G401 (cell line): ENCODE results near the gene PIK3CA. TPM values are rescaled to one million over a fixed set of nuclear protein-coding genes. Genes with fewer than 3 reads are reported as not detected.
"Not testable (repeated sequence)": the region's sequence is repeated elsewhere in the genome, so short reads cannot be mapped to it uniquely, and the experiment has no call there.

Source experiments
- DNase-seq: peaks from one replicate; pipeline ENCODE4 v3.0.0-alpha.2; 2015; ENCODE audit warnings: low spot score
- in situ Hi-C: cut with HindIII; loops from 2 replicates; pipeline ENCODE4 v1.10.0; 2016; ENCODE audit warnings: low sequenced_read_pairs, mixed read lengths
- total RNA-seq: library from RNA; depleted of rRNA; stranded (reverse); fragments of >200 nt; shearing (Covaris generic); gene quantifications from 2 replicates; pipeline ENCODE4 v1.2.3, GENCODE V29; 2014

The PIK3CA gene
- total RNA-seq, 1 experiment from 2014 or later: 11.9 TPM

DNA sequence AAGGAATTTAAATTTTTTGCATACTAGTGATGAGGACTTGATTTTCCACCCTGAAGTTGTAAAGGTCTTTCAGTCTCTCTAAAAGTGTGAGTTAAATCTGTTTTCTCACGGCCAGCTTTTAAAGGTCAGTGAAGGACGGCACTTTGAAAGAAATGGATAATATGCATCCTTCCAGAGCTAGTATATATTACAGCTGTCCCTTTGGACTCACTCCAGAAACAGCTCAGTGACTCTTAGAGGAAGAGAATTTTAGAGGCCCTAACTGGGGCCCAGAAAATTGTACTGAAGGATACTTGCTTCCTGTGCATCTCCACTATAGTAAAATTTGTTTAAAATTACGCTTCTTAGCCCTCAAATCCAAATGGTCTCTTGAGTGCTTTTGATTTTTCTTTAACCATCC lies 41.6 kb downstream of the PIK3CA start:
- DNase-seq: no peak
- in situ Hi-C loops: no loop called here

DNA sequence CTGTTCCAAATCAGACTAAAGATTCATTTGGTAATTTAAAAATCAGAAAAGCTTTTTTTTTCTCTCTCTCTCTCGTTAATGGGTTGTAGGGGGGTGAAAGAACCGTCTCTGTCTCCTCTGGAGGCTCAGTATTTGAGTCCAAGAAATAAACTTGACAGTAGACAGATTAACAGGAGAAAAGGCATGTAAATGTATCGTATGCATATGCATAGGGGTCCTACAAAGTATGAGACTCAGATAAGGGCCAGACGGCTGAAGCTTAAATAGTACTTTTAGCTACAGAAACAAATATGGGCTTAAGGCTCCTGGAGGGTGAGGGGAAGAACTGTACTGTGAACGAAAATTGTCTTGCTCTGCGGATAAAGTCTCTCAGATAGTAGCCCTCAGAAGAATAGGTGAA lies 42.4 kb downstream of the PIK3CA start:
- in situ Hi-C loops: no loop called here
- DNase-seq: no peak

DNA sequence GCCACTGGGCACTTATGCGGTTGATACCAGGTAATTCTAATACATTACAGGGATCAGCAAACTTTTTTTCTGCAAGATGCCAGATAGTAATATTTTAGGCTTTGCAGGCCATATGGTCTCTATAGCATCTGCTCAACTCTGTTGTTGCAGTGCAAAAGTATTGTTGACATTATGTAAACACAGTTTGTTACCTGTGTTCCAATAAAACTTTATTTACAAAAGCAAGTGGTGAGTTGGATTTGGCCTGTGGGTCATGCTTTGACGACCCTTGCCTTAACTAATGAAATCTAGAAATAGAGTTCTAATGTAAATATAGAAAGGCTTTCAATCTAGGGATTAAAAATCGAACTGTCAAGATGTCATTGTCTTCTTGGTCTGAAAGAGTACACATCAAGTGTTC lies 44.4 kb downstream of the PIK3CA start:
- in situ Hi-C loops: no loop called here
- DNase-seq: no peak

DNA sequence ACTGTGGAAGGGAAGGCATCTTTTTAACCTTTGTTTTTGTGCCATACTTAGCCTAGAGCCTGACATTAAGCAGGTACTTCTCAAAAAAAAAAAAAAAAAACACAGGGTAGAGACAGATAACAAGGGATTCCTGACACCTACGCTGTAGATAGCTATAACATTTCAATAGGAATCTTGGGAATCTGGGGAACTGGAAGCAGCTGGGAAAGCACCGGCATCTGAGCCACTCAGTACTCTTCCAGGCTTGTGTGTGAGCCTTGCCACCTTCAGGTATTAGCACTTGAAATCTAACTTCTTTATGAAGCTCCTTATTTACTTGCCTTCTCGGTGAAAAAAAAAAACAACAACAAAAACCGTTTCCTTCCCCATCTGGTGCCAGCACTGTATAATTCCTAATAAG lies 46.8 kb downstream of the PIK3CA start:
- in situ Hi-C loops: no loop called here
- DNase-seq: no peak

DNA sequence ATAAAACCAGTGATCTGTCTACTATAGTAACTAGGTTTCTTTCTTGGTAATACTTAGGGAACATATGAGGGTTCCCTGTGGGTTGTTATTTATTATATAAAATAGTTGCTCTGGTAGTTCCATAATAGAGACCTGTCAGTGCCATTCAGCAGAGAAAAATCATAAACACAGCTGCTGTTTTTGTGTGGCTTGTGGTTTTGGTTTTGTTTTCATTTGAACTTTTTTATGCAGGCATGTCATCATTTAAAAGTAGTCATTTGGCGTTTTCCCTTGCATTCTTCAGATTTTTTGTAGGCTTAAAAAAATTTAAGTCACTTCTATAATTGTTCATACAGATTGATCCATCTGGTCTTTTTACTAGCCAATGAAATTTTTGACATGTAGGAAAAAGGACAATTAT lies 47.9 kb downstream of the PIK3CA start:
- in situ Hi-C loops: no loop called here
- DNase-seq: no peak

DNA sequence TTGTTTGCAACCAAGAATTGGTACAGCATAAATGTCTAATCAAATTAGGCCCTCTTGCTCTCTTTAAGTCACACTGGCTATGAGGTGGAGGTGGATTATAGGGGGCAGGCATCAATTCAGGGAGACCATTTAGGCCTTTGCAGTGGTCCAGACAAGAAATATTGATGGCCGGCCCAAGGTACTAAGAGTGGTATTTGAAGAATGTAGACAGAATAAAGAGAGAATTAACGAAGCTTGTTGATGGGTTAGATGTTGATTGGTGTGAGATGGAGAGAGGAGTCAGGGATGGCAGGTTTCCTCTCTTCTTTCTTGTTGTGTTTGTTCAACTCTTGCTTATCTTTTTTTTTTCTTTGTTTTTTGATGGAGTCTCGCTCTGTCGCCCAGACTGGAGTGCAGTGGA lies 48.5 kb downstream of the PIK3CA start:
- in situ Hi-C loops: no loop called here
- DNase-seq: no peak

DNA sequence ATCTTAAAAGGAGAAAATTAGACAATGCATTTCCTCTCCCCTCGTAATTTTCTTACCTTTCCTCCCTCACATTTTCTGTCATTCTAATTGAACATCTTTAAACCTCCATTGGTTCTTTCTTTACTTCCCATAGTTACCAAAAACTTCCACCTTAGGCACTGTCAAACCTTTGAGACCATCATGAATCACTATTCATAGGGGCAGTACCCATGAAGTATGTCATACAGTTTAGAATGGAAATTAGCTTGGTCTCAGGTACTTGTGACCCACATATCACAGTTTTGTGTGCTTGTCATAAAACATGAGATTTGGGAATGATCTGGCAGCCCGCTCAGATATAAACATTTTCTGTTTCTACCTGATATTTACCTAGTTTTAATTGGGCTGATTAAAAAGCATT lies 52.6 kb downstream of the PIK3CA start:
- in situ Hi-C loops: no loop called here
- no peak for DNase-seq

DNA sequence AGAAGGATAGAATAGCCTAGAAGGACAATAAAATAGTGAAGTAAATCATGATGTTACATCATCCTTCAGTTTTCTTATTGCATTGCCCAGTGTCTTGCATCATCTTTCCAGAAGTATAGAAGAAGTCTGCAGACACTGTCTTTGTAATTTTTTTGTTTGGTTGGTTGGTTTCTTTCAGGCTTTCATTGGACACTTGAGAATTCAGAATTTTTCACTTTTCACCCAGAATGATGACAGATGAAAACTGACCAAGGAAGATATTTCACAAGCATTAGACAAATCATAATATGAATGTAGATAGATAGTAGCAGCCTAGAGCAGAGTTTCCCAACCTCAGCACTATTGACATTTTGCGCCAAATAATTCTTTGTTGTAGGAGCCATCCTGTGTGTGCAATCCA lies 67.4 kb downstream of the PIK3CA start:
- in situ Hi-C loops, DNase-seq: not testable (repeated sequence)

DNA sequence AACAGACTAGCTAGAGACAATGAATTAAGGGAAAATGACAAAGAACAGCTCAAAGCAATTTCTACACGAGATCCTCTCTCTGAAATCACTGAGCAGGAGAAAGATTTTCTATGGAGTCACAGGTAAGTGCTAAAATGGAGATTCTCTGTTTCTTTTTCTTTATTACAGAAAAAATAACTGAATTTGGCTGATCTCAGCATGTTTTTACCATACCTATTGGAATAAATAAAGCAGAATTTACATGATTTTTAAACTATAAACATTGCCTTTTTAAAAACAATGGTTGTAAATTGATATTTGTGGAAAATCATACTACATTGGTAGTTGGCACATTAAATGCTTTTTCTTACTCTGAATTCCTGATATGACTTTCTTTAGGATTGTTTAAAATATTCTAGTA lies 70.1 kb downstream of the PIK3CA start:
- in situ Hi-C loops, DNase-seq: not testable (repeated sequence)

DNA sequence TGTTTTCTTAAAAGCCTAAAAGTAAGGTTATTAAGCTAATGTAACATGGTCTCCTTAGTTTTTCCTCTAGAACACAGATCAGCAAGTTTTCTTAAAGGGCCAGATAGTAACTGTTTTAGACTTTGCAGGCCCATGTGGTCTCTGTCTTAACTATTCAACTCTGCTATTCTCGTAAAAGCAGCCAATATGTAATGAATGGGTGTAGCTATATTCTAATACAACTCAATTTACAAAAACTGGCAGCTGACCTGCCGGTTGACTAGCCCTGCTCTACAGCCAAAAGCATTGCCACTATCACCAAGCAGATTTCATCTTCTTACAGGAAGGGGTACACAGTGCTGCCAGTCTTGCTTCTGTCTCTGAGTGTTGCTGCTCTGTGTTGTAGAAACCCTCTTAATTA lies 75.4 kb downstream of the PIK3CA start:
- in situ Hi-C loops: no loop called here
- no peak for DNase-seq

DNA sequence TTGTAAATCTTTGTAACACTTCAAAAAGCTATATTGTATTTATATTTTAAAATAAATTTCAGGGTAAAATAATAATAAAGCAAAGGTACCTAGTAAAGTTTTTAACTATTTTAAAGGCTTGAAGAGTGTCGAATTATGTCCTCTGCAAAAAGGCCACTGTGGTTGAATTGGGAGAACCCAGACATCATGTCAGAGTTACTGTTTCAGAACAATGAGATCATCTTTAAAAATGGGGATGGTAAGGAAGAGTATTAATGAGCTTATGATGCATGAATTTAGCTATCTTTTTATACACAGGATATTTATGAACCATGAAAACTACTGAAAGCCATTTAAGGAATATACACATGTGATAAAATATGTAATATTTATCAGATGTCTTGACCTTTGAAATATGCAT lies 76.4 kb downstream of the PIK3CA start:
- in situ Hi-C loops: no loop called here
- DNase-seq: no peak

DNA sequence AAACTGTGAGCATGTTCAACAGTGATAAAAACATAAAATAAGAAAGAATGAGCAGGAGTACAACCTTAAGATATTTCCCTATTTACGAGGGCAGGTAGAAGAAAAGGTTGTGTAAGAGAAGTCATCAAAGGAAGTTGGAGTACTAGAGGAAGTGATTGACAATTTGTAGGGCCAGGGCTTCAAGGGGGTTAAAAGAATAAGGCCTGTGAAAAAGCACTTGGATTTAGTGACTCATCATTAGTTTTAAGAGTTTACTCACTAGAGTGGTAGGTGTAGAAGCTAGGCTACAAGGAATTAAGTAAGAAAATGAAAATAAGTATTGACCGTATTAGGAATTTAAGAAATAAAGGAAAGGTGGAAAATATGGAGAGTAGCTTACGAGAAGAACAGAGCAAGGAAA lies 79.2 kb downstream of the PIK3CA start:
- DNase-seq: no peak

DNA sequence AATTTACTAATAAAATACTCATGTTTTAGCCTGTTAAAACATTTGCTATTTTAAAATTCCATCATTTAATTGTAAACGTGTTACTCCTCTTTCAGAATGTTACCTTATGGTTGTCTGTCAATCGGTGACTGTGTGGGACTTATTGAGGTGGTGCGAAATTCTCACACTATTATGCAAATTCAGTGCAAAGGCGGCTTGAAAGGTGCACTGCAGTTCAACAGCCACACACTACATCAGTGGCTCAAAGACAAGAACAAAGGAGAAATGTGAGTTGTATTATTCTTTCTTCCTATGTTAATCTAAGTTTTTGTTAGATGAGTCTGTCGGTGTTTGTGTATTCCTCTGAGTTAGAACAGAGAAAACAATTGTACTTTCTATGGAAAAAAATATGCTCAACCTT lies 81.0 kb downstream of the PIK3CA start:
- in situ Hi-C loops: no loop called here
- no peak for DNase-seq

More for the DNA sequence above, 79.2 kb downstream of the PIK3CA start:
- in situ Hi-C loops: no loop called here

DNA sequence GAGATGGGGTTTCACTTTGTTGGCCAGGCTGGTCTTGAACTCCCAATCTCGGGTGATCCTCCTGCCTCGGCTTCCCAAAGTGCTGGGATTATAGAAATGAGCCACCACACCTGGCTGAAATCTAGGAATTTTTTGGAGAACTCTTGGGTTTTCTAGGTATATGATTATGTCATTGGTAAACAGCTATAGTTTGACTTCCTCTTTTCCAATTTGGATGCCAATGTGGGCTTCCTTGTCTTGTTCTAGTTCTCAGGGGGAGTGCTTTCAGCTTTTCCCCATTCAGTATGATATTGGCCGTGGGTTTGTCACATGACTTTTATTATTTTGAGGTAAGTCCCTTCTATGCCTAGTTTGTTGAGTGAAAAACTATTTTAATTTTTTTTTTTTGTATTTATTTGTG lies 84.9 kb downstream of the PIK3CA start:
- in situ Hi-C loops: no loop called here
- DNase-seq: no peak

DNA sequence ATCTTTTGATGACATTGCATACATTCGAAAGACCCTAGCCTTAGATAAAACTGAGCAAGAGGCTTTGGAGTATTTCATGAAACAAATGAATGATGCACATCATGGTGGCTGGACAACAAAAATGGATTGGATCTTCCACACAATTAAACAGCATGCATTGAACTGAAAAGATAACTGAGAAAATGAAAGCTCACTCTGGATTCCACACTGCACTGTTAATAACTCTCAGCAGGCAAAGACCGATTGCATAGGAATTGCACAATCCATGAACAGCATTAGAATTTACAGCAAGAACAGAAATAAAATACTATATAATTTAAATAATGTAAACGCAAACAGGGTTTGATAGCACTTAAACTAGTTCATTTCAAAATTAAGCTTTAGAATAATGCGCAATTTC lies 86.0 kb downstream of the PIK3CA start:
- DNase-seq: no peak
- in situ Hi-C loops: no loop called here

DNA sequence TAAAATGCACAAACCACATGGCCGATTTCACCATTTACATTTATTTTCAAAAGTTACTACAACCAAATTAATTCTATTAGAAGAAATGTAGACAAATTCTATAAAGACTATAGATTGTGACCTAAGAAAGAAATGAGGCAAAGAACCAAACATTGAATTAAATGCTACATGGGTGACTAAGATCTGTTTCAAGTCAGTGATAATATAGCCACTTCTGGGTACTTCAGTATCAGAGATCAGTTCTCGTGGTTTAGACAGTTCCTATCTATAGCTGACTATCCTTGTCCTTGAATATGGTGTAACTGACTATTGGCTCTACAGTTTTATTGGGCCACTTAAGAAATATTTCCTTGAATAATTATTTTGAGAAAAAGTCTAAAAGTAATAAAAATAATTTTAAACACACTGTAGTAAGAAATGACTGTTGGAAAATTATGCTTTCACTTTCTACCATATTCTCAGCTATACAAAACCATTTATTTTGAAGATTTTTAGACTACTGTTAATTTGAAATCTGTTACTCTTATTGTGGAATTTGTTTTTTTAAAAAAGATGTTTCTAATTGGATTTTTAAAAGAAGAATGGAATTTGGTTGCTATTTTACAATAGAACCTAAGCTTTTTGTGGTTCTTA lies 88.6 kb downstream of the PIK3CA start:
- DNase-seq: no peak
- in situ Hi-C loops: no loop called here

DNA sequence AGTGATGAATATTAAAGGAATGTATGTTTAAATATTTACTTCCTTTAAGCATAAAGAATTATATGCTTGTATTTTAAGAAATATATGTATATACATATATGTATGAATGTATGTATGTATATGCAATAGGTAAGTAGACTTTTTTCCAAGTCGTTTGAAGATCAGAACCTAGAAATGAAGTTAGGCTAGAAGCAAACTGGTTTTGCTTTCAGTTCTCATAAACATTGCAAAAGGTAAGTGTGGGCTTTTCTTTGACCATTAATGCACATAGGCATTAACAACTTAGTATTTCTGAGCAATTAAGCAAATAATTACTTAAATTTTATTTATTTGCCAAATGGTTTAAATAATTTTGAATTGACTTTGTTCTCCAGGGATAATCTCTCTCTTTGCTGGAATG lies 92.1 kb downstream of the PIK3CA start:
- in situ Hi-C loops, DNase-seq: not testable (repeated sequence)

DNA sequence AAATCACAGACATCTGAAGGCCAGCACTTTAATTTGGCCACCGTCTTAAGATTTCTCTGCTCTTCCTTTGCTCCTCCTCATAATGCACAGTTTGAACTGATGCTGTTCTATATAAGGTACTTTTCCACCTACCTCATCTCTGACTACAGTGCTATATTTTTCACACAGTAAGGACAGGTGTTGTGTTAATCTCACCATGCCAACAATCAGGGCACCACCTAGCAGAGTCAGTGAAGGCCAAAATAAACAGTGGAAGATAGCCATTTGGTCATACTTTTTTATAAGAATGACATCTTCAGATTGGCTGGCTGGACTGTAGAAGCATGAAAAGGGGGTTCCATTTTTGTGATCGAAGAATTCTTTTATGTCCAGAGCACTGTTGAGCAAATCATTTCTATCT lies 94.7 kb downstream of the PIK3CA start:
- DNase-seq, in situ Hi-C loops: not testable (repeated sequence)

DNA sequence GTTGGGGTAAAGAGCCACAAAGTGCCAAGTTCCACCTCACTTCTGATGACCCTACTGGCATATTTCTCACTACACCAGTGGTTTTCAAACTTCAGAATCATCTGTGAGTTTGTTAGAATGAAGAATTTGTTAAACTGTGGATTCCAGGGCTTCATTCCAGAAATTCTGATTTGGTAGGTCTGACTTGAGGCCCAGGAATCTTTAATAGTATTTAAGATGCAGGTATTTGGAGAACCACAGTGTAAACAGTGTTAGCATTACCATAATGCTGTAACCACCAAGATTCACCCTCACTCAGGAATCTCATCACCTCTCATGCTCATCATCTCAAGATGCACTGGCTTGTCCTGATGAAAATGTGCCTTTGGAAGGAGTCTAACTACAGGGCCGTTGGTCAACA lies 96.7 kb downstream of the PIK3CA start:
- in situ Hi-C loops: no loop called here
- no peak for DNase-seq

DNA sequence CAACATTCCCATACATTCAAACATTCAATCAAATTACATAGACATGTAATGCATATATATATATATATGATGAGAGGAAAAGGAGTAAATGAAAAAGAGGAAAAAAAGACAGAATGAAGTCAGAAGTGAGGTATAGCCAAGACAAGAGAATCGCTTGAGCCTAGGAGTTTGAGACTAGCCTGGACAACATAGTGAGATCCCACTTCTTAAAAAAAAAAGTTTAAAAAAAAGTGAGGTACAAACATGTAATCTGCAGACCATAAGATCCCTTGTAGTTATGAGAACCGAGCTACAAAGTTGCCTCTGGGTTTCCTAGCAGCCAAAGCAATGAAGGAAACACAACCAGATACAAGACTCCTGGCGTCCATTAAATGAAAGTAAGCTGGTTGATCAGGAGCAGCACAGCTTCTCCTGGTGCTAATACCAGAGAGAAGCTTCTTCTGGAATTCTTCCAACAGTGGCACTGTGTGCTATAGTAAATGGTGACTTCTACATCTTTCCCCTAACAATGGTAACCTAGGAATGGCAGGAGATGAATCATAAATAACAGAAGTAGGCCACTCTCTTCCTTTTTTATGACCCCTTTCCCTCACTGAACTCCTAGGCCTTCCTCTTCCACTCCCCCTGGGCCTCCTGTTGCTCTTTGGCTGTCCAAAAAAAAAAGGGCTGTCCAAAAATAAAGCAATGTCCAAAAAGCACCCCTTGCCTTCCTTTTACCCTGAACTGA lies 99.3 kb downstream of the PIK3CA start:
- no peak for DNase-seq
- in situ Hi-C loops: no loop called here

DNA sequence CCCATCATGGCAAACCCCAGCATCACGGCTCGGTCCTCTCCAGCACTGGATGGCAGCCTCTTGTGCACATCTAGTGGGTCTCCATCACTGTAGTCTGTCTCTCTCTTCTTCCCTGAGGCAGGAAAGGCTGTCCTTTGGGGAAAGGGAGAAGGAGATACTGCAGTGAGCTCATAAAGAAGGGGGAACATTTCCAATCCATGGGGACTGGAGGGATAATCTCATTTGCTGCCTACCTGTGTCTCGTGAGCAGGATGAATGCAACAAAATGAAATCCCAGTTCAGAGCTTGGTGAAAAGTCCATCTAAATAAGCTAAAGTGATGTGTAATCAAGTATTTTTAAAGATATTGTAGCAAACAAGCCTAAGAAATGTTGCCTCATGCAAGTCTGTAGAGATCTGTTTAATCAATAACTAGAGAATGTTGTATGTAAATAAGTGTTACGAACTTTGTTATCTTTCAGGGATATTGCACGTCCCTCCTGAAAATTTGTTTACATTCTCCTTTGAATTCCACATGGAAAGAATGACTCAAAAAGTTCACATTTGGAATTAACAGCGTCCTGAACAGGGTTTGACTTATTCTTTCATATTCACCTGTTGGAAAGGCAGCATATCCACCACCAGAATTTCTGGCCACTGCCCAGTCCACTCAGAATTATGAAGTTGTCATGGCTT lies 102.8 kb downstream of the PIK3CA start, which contains the start of gene KCNMB3:
Gene KCNMB3, minus strand, starts transcription at position 312 of the 674 bp plus-strand sequence. Its CDS starts 124 bp downstream, at position 188.
- in situ Hi-C loops: no loop called here

More for the DNA sequence above, 102.8 kb downstream of the PIK3CA start, which contains the start of gene KCNMB3:
- no peak for DNase-seq
